Esophagus muscularis mucosa (tissue), 4 donors: ENCODE data around the gene TSEN54. TPM values are rescaled to one million over a fixed set of nuclear protein-coding genes. Genes with fewer than 3 reads are reported as not detected.

Experiments used
- DNase-seq: peaks from one replicate; pipeline ENCODE4 v3.0.0-alpha.2; 2017; ENCODE audit errors: extremely low spot score
- H3K27ac ChIP-seq, 4 donors: fragments of 200-600 bp; sonication (generic); replicated peaks in 1 of 4; 1 replicate in 3 of 4; 2 replicates in 1 of 4; pipeline ENCODE4 v1.5.1; 2016 to 2019; ENCODE audit warnings: mild to moderate bottlenecking in 1 of 4
- H3K27me3 ChIP-seq, 4 donors: fragments of 200-600 bp; sonication (generic); one replicate each; pipeline versions ENCODE4 v1.5.1 to v1.6.0; 2016 to 2019
- H3K36me3 ChIP-seq, 4 donors: fragments of 200-600 bp; sonication (generic); one replicate each; pipeline ENCODE4 v1.5.1; 2016 to 2019
- H3K4me1 ChIP-seq, 4 donors: fragments of 200-600 bp; sonication (generic); one replicate each; pipeline ENCODE4 v1.5.1; 2016 to 2019
- H3K4me3 ChIP-seq, 4 donors: fragments of 200-600 bp; sonication (generic); 1 replicate in 2 of 4; 2 replicates in 2 of 4; pipeline ENCODE4 v1.5.1; 2016 to 2019; ENCODE audit warnings: mild to moderate bottlenecking in 4 of 4, moderate library complexity in 1 of 4
- H3K9me3 ChIP-seq, 4 donors: fragments of 200-600 bp; sonication (generic); 1 replicate in 3 of 4; 2 replicates in 1 of 4; pipeline ENCODE4 v1.5.1; 2016 to 2019
- EP300 ChIP-seq: sonication (generic); formaldehyde crosslinking; IDR thresholded peaks from one replicate; pipeline ENCODE4 v1.6.1; 2017; ENCODE audit warnings: antibody characterized with exemption
- POLR2A ChIP-seq: fragments of 450-650 bp; IDR thresholded peaks from one replicate; pipeline ENCODE4 v1.6.1; 2017; ENCODE audit warnings: antibody characterized with exemption, moderate library complexity, mild to moderate bottlenecking, low read depth
- POLR2AphosphoS5 ChIP-seq, 2 donors: sonication (generic); formaldehyde crosslinking; IDR thresholded peaks; one replicate each; pipeline ENCODE4 v1.6.1; 2017; ENCODE audit warnings: antibody characterized with exemption in 2 of 2
- WGBS: methylation state at CpG from one replicate; pipeline ENCODE4 v1.1.5; 2018; 5-methylcytosine and 5-hydroxymethylcytosine counted together
- intact Hi-C: fragments of 100-400 bp; cut with DNase I; formaldehyde crosslinking; loops from one replicate; pipeline ENCODE4 v1.15.1; 2023
- total RNA-seq, 4 donors: library from RNA; depleted of rRNA; stranded (reverse); fragments of >200 nt; gene quantifications; one replicate each; pipeline versions ENCODE4 v1.1.0 to v1.2.1, GENCODE V29; 2016
- TF ChIP-seq, protein P1 (sequence below), 3 experiments: fragments of 200-600 bp in 2 of 3; fragments of 450-650 bp in 1 of 3; sonication (generic) in 2 of 3; IDR thresholded peaks; one replicate each; pipeline ENCODE4 v1.5.1; 2017 to 2019; ENCODE audit warnings: antibody characterized with exemption in 3 of 3, mild to moderate bottlenecking in 2 of 3, moderate library complexity in 1 of 3

The TSEN54 gene
- total RNA-seq, 4 donors from 2014 or later = 14.5 to 32.1 (median 24.1) TPM

DNA sequence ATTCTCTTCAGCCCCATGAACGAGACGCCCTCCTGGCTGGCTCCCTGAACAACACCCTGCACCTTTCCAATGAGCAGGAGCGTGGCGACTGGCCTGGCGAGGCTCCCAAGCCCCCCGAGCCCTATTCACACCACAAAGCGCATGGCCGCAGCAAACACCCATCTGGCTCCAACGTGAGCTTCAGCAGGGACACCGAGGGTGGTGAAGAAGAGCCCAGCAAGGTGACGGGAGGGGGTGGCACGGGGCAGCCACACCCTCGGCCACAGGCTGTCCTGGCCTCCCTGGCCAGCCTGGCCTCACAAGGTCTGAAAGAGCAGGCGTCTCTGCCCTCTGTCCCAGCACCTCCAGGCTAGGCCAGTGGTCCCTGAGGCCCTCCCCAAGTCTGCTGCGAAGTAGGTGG, 24.6 kb upstream of the TSEN54 start:
- 89% methylated on average over 5 of the region's 15 CpGs for WGBS
- Histone ChIP-seq H3K4me3 (no peak overlapping the region), H3K27ac (no peak overlapping the region), H3K27me3 (no peaks in the 10 kb centered on the region), H3K9me3 (no peaks in the 10 kb centered on the region), H3K4me1 (peaks cover 35 to 43% (median 41%) of the 10 kb centered on the region in 4 donors), H3K36me3 (peaks cover 32 to 75% (median 67%) of the 10 kb centered on the region in 4 donors)
- intact Hi-C loops = no loop called here
- TF ChIP-seq POLR2AphosphoS5 (IDR thresholded peaks at IDR 0.05) = no peak
- no peak for TF ChIP-seq POLR2A
- TF ChIP-seq EP300 = no peak
- TF ChIP-seq, protein P1, sequence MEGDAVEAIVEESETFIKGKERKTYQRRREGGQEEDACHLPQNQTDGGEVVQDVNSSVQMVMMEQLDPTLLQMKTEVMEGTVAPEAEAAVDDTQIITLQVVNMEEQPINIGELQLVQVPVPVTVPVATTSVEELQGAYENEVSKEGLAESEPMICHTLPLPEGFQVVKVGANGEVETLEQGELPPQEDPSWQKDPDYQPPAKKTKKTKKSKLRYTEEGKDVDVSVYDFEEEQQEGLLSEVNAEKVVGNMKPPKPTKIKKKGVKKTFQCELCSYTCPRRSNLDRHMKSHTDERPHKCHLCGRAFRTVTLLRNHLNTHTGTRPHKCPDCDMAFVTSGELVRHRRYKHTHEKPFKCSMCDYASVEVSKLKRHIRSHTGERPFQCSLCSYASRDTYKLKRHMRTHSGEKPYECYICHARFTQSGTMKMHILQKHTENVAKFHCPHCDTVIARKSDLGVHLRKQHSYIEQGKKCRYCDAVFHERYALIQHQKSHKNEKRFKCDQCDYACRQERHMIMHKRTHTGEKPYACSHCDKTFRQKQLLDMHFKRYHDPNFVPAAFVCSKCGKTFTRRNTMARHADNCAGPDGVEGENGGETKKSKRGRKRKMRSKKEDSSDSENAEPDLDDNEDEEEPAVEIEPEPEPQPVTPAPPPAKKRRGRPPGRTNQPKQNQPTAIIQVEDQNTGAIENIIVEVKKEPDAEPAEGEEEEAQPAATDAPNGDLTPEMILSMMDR (IDR thresholded peaks at IDR 0.05) = no peak
- no peak for DNase-seq

GRCh38 chr17:75492555-75493168, 23.7 kb upstream of the TSEN54 start:
- 88% methylated on average over 15 of the region's 23 CpGs for WGBS
- no peak overlapping the region for H3K4me3 ChIP-seq
- intact Hi-C loops = no loop called here
- TF ChIP-seq EP300 = no peak
- TF ChIP-seq POLR2AphosphoS5 (IDR thresholded peaks at IDR 0.05) = no peak
- TF ChIP-seq, protein P1 (IDR thresholded peaks at IDR 0.05) = no peak
- no peak for TF ChIP-seq POLR2A
- H3K9me3 ChIP-seq = no peaks in the 10 kb centered on the region
- no peaks in the 10 kb centered on the region for H3K27me3 ChIP-seq
- no peak for DNase-seq
- H3K27ac ChIP-seq = no peak overlapping the region
- peaks cover 25 to 34% (median 32%) of the 10 kb centered on the region in 4 donors for H3K4me1 ChIP-seq
- H3K36me3 ChIP-seq = peaks cover 33 to 84% (median 75%) of the 10 kb centered on the region in 4 donors

DNA sequence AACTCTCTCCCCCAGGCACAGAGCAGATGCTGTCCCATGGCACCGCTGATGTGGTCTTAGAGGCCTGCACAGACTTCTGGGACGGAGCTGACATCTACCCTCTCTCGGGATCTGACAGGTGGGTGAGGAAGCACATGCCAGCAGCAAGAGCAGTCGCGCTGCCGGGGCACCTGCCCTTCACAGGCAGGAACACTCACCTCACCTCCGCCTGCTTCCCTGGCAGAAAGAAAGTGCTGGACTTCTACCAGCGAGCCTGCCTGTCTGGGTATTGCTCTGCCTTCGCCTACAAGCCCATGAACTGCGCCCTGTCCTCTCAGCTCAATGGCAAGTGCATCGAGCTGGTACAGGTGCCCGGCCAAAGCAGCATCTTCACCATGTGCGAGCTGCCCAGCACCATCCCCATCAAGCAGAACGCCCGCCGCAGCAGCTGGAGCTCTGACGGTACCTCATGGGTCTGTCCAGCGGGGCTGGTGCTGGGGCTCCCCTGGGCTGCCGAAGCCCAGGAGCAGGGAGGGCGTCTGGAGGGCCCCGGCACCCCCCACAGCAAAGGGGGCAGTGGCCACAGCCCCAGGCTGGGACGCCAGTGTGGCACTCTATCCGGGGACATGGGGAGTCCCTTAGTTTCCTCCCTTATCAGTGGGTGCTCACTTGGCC, 22.7 kb upstream of the TSEN54 start:
- 98% methylated on average over 6 of the region's 23 CpGs for WGBS
- TF ChIP-seq EP300 (no peak), POLR2A (no peak), POLR2AphosphoS5 (IDR thresholded peaks at IDR 0.05) (no peak)
- TF ChIP-seq, protein P1 (IDR thresholded peaks at IDR 0.05) = no peak
- H3K27ac ChIP-seq = no peak overlapping the region
- H3K4me3 ChIP-seq = no peak overlapping the region
- no peaks in the 10 kb centered on the region for H3K9me3 ChIP-seq
- no peaks in the 10 kb centered on the region for H3K27me3 ChIP-seq
- intact Hi-C loops = no loop called here
- H3K4me1 ChIP-seq = peaks cover 21 to 31% (median 29%) of the 10 kb centered on the region in 4 donors
- DNase-seq = no peak
- H3K36me3 ChIP-seq = peaks cover 33 to 93% (median 84%) of the 10 kb centered on the region in 4 donors

DNA sequence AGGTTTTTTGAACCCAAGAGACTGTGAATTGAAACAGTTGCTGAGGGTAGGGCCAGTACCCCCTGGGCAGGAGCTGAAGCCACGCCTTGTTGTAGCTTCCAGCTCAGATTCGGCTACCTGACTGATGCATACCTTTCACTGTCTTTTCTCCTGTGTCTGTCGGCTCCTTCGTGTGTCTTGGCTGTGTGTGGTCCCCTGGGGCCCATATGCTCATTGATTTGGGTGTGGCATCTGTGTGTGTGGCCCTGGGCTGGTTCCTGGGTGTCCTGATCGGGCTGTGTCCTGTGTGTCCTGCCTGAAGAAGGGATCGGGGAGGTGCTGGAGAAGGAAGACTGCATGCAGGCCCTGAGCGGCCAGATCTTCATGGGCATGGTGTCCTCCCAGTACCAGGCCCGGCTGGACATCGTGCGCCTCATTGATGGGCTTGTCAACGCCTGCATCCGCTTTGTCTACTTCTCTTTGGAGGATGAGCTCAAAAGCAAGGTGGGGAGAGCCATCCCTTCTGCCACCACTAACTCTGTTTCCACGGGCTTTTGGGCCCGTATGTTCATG, 21.9 kb upstream of the TSEN54 start:
- Histone ChIP-seq H3K4me3 (no peak overlapping the region), H3K27ac (no peak overlapping the region), H3K27me3 (no peaks in the 10 kb centered on the region), H3K9me3 (no peaks in the 10 kb centered on the region), H3K4me1 (peaks cover 28 to 35% (median 32%) of the 10 kb centered on the region in 4 donors), H3K36me3 (peaks cover 33 to 95% (median 89%) of the 10 kb centered on the region in 4 donors)
- intact Hi-C loops = no loop called here
- no peak for DNase-seq
- 87% methylated on average over 10 of the region's 14 CpGs for WGBS
- TF ChIP-seq POLR2A (no peak), POLR2AphosphoS5 (IDR thresholded peaks at IDR 0.05) (no peak), EP300 (no peak)
- TF ChIP-seq, protein P1 (IDR thresholded peaks at IDR 0.05) = no peak
